SK-N-SH treated with all-trans-retinoic acid at 6 μM for 48 hours (cell line): ENCODE measurements around the gene MMP20.

Source experiments
- ATAC-seq: fragments of 200-7000 bp; cut with Tn5 transposase; 3 replicates; pipeline ENCODE4 v1.9.1; 2020; ENCODE audit warnings: mild to moderate bottlenecking, moderate library complexity
- ARNTL ChIP-seq: fragments of 450-650 bp; formaldehyde crosslinking; IDR thresholded peaks from 2 replicates; pipeline ENCODE4 v1.5.0; 2020; ENCODE audit warnings: low read depth, mild to moderate bottlenecking, moderate library complexity, borderline replicate concordance
- BACH2 ChIP-seq: fragments of 250-450 bp; sonication (Bioruptor Pico); IDR thresholded peaks from 2 replicates; pipeline ENCODE4 v1.9.0; 2021; ENCODE audit warnings: mild to moderate bottlenecking, borderline replicate concordance
- CSDC2 ChIP-seq: fragments of 250-450 bp; sonication (Bioruptor Pico); IDR thresholded peaks from 2 replicates; pipeline ENCODE4 v1.5.0; 2020; ENCODE audit warnings: mild to moderate bottlenecking, moderate library complexity
- ESRRG ChIP-seq: fragments of 250-450 bp; sonication (Bioruptor Pico); IDR thresholded peaks from 2 replicates; pipeline ENCODE4 v1.6.1; 2021; ENCODE audit warnings: mild to moderate bottlenecking
- GLIS3 ChIP-seq: fragments of 250-450 bp; sonication (Bioruptor Pico); IDR thresholded peaks from 2 replicates; pipeline ENCODE4 v1.5.0; 2020; ENCODE audit warnings: mild to moderate bottlenecking, moderate library complexity
- ISL1 ChIP-seq: fragments of 250-450 bp; sonication (Bioruptor Pico); IDR thresholded peaks from 2 replicates; pipeline ENCODE4 v2.1.2; 2022; ENCODE audit warnings: mild to moderate bottlenecking, moderate library complexity
- OSR1 ChIP-seq: fragments of 250-450 bp; sonication (Bioruptor Pico); IDR thresholded peaks from 2 replicates; pipeline ENCODE4 v1.8.0; 2022; ENCODE audit warnings: moderate library complexity, mild to moderate bottlenecking, inconsistent platforms
- POU6F1 ChIP-seq: fragments of 250-450 bp; sonication (Bioruptor Pico); IDR thresholded peaks from 2 replicates; pipeline ENCODE4 v1.8.0; 2021; ENCODE audit warnings: low read depth, mild to moderate bottlenecking, moderate library complexity, borderline replicate concordance
- PPARA ChIP-seq: fragments of 250-450 bp; sonication (Bioruptor Pico); IDR thresholded peaks from 2 replicates; pipeline ENCODE4 v1.5.0; 2020; ENCODE audit warnings: mild to moderate bottlenecking, borderline replicate concordance
- RARB ChIP-seq: fragments of 250-450 bp; sonication (Bioruptor Pico); IDR thresholded peaks from 2 replicates; pipeline ENCODE4 v1.8.0; 2021; ENCODE audit warnings: mild to moderate bottlenecking, moderate library complexity
- SNAI2 ChIP-seq: fragments of 250-450 bp; sonication (Bioruptor Pico); IDR thresholded peaks from 2 replicates; pipeline ENCODE4 v1.5.0; 2020; ENCODE audit warnings: mild to moderate bottlenecking, moderate library complexity
- TCF4 ChIP-seq: fragments of 250-450 bp; sonication (Bioruptor Pico); IDR thresholded peaks from 2 replicates; pipeline ENCODE4 v1.8.0; 2021; ENCODE audit warnings: mild to moderate bottlenecking, moderate library complexity, borderline replicate concordance
- TOX ChIP-seq: fragments of 250-450 bp; sonication (Bioruptor Pico); IDR thresholded peaks from 2 replicates; pipeline ENCODE4 v1.8.0; 2021; ENCODE audit warnings: mild to moderate bottlenecking, moderate library complexity, borderline replicate concordance
- ZC3H10 ChIP-seq: fragments of 250-450 bp; sonication (Bioruptor Pico); IDR thresholded peaks from 2 replicates; pipeline ENCODE4 v1.5.1; 2021; ENCODE audit warnings: mild to moderate bottlenecking, moderate library complexity
- ZFP3 ChIP-seq: fragments of 250-450 bp; sonication (Bioruptor Pico); IDR thresholded peaks from 2 replicates; pipeline ENCODE4 v1.5.0; 2020; ENCODE audit warnings: mild to moderate bottlenecking, moderate library complexity
- ZFP30 ChIP-seq: fragments of 450-650 bp; formaldehyde crosslinking; IDR thresholded peaks from 2 replicates; pipeline ENCODE4 v1.5.0; 2022; ENCODE audit warnings: mild to moderate bottlenecking, moderate library complexity
- ZNF565 ChIP-seq: fragments of 450-650 bp; formaldehyde crosslinking; conservative IDR thresholded peaks from 2 replicates; pipeline ENCODE4 v1.5.0; 2020; ENCODE audit warnings: low read depth, mild to moderate bottlenecking, moderate library complexity
- ZNF70 ChIP-seq: fragments of 450-650 bp; formaldehyde crosslinking; IDR thresholded peaks from 2 replicates; pipeline ENCODE4 v1.5.0; 2020; ENCODE audit warnings: mild to moderate bottlenecking, moderate library complexity
- ZNF8 ChIP-seq: fragments of 450-650 bp; formaldehyde crosslinking; IDR thresholded peaks from 2 replicates; pipeline ENCODE4 v1.5.0; 2020; ENCODE audit warnings: mild to moderate bottlenecking, moderate library complexity
- TF ChIP-seq, protein P1 (sequence below): fragments of 250-450 bp; sonication (Bioruptor Pico); IDR thresholded peaks from 2 replicates; pipeline ENCODE4 v1.5.1; 2021; ENCODE audit warnings: mild to moderate bottlenecking, moderate library complexity
- TF ChIP-seq, protein P2 (sequence below): fragments of 250-450 bp; sonication (Bioruptor Pico); IDR thresholded peaks from 2 replicates; pipeline ENCODE4 v1.5.1; 2020; ENCODE audit warnings: low read depth, mild to moderate bottlenecking, moderate library complexity

MMP20 gene

GRCh38 chr11:102623128-102623527, 2.0 kb downstream of the MMP20 start:
- no peak for ATAC-seq
- no peak for TF ChIP-seq ZFP30 (CRISPR knock-in tag)
- TF ChIP-seq ZC3H10 = no peak
- no peak for TF ChIP-seq POU6F1
- TF ChIP-seq ZNF565 = no peak
- no peak for TF ChIP-seq RARB (CRISPR knock-in tag)
- TF ChIP-seq ZNF70 (CRISPR knock-in tag) = no peak
- TF ChIP-seq CSDC2 (CRISPR knock-in tag) = no peak
- TF ChIP-seq GLIS3 (CRISPR knock-in tag) = no peak
- TF ChIP-seq TOX (CRISPR knock-in tag) = no peak
- TF ChIP-seq PPARA (CRISPR knock-in tag) = no peak
- TF ChIP-seq, protein P1, sequence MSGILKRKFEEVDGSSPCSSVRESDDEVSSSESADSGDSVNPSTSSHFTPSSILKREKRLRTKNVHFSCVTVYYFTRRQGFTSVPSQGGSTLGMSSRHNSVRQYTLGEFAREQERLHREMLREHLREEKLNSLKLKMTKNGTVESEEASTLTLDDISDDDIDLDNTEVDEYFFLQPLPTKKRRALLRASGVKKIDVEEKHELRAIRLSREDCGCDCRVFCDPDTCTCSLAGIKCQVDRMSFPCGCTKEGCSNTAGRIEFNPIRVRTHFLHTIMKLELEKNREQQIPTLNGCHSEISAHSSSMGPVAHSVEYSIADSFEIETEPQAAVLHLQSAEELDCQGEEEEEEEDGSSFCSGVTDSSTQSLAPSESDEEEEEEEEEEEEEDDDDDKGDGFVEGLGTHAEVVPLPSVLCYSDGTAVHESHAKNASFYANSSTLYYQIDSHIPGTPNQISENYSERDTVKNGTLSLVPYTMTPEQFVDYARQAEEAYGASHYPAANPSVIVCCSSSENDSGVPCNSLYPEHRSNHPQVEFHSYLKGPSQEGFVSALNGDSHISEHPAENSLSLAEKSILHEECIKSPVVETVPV (CRISPR knock-in tag) = no peak

GRCh38 chr11:102622258-102622657, 2.9 kb downstream of the MMP20 start:
- no peak for TF ChIP-seq ZFP30 (CRISPR knock-in tag)
- ATAC-seq = no peak

DNA sequence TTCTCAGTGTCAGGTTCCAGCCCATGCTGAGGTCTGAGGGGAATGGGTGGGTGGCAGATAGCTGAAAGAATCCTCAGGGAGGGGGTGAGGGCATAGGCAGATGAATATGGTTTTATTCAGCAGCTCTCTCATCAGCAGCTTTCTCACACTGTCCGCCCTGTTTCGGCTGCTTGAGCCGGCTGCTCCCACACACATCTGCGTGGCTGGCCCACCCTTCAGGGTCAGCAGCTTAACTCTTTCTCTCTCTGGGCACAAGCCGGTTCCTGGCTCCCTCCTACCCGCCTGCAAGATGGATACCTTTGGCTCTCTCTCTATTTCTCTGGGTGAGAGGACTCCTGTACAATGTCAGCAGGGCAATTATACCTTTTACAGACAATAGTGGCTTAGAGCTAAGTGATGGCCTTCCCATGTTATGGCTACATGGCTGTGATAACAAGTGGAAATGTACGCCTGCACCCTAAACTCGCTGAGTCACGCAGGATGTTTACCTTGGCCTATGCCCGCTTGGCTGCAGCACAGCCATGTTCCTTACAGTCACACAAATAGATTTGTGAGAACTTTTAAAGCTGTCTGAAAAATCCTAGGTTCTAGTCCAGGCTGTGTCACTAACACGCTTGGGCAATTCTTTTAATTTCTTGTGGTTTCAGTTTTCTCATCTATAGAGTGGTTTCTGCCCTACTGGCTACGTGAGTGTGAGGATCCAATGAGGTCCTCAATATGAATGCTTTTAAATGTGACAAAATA, 4.1 kb downstream of the MMP20 start:
- no peak for ATAC-seq
- TF ChIP-seq ZFP3 (CRISPR knock-in tag) = no peak
- no peak for TF ChIP-seq CSDC2 (CRISPR knock-in tag)
- TF ChIP-seq ZC3H10 = no peak
- no peak for TF ChIP-seq TOX (CRISPR knock-in tag)
- no peak for TF ChIP-seq ZNF565
- TF ChIP-seq GLIS3 (CRISPR knock-in tag) = no peak
- TF ChIP-seq ISL1 (CRISPR knock-in tag) = no peak
- TF ChIP-seq PPARA (CRISPR knock-in tag) = no peak
- TF ChIP-seq TCF4 (CRISPR knock-in tag) = no peak
- TF ChIP-seq ARNTL (CRISPR knock-in tag) = no peak
- no peak for TF ChIP-seq ZNF70 (CRISPR knock-in tag)
- no peak for TF ChIP-seq BACH2
- TF ChIP-seq, protein P1 (CRISPR knock-in tag) = no peak
- no peak for TF ChIP-seq ZNF8 (CRISPR knock-in tag)
- TF ChIP-seq POU6F1 = no peak
- no peak for TF ChIP-seq RARB (CRISPR knock-in tag)
- TF ChIP-seq ZFP30 (CRISPR knock-in tag) = no peak
- TF ChIP-seq OSR1 (CRISPR knock-in tag) = no peak
- TF ChIP-seq, protein P2, sequence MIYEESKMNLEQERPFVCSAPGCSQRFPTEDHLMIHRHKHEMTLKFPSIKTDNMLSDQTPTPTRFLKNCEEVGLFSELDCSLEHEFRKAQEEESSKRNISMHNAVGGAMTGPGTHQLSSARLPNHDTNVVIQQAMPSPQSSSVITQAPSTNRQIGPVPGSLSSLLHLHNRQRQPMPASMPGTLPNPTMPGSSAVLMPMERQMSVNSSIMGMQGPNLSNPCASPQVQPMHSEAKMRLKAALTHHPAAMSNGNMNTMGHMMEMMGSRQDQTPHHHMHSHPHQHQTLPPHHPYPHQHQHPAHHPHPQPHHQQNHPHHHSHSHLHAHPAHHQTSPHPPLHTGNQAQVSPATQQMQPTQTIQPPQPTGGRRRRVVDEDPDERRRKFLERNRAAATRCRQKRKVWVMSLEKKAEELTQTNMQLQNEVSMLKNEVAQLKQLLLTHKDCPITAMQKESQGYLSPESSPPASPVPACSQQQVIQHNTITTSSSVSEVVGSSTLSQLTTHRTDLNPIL (CRISPR knock-in tag) = no peak
- TF ChIP-seq ESRRG (CRISPR knock-in tag) = no peak

DNA sequence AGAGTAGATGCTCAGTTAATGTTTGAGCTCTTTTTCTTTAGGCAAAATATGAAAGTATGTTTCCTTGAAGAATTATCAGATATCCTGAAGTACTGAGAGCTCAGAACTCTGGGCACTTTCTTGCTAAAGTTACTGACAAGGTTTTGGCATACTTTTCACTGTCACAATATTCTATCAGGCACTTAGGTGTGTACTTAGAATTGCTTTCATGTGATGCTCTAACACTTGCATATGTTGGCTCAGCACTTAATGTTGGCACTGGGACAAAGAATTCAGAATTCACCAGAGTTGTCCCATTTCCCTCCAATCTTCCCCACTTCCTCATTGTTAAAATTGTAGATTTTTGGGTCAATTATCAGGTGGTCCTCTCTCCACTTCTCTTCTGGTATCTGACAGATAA, 5.0 kb downstream of the MMP20 start:
- ATAC-seq = no peak
- TF ChIP-seq TCF4 (CRISPR knock-in tag) (no peak), ZNF8 (CRISPR knock-in tag) (no peak), PPARA (CRISPR knock-in tag) (no peak), ISL1 (CRISPR knock-in tag) (no peak), ZFP3 (CRISPR knock-in tag) (no peak), SNAI2 (CRISPR knock-in tag) (no peak), RARB (CRISPR knock-in tag) (no peak), OSR1 (CRISPR knock-in tag) (no peak), ZNF565 (no peak), ESRRG (CRISPR knock-in tag) (no peak), BACH2 (no peak), POU6F1 (no peak), ZFP30 (CRISPR knock-in tag) (no peak), ZNF70 (CRISPR knock-in tag) (no peak)
